ENCODE measurements around the gene AGAP5. TPM values are rescaled to one million over a fixed set of nuclear protein-coding genes. Genes with fewer than 3 reads are reported as not detected.

Gene AGAP5
- total RNA-seq, 1 experiment from 2014 or later: 4.4 TPM

- Histone ChIP-seq H3K36me3 (replicated peaks; ENCODE audit: control insufficient read depth, insufficient read depth, low read length) (no peaks in the 10 kb centered on the region), H3K27me3 (ENCODE audit: control insufficient read depth, insufficient read depth, low read length) (no peaks in the 10 kb centered on the region; the same call in 1 of the 2 replicates), H3K4me3 (ENCODE audit: insufficient read depth, low read depth, low read length) (no peak overlapping the region)
- peak; percentile 12 for DNase-seq
Measured at GRCh38 chr10:73650537-73651331, 47.2 kb downstream of the AGAP5 start.

GRCh38 chr10:73649876-73650536 lies 47.9 kb downstream of the AGAP5 start:
- DNase-seq: peak; percentile 15

GRCh38 chr10:73648975-73649829 lies 48.7 kb downstream of the AGAP5 start:
- DNase-seq: peak; percentile 49
- H3K36me3 ChIP-seq (replicated peaks; ENCODE audit: control insufficient read depth, insufficient read depth, low read length): no peaks in the 10 kb centered on the region
- no peaks in the 10 kb centered on the region; the same call in 1 of the 2 replicates for H3K27me3 ChIP-seq (ENCODE audit: control insufficient read depth, insufficient read depth, low read length)
- no peak overlapping the region for H3K4me3 ChIP-seq (ENCODE audit: insufficient read depth, low read depth, low read length)

More at GRCh38 chr10:73649876-73650536, 47.9 kb downstream of the AGAP5 start:
- Histone ChIP-seq H3K4me3 (ENCODE audit: insufficient read depth, low read depth, low read length) (no peak overlapping the region), H3K36me3 (replicated peaks; ENCODE audit: control insufficient read depth, insufficient read depth, low read length) (no peaks in the 10 kb centered on the region), H3K27me3 (ENCODE audit: control insufficient read depth, insufficient read depth, low read length) (no peaks in the 10 kb centered on the region; the same call in 1 of the 2 replicates)

- H3K4me3 ChIP-seq (ENCODE audit: insufficient read depth, low read depth, low read length): peak overlapping the region; percentile 57
- DNase-seq: peak; percentile 79
- H3K36me3 ChIP-seq (replicated peaks; ENCODE audit: control insufficient read depth, insufficient read depth, low read length): no peaks in the 10 kb centered on the region
- H3K27me3 ChIP-seq (ENCODE audit: control insufficient read depth, insufficient read depth, low read length): no peaks in the 10 kb centered on the region; the same call in 1 of the 2 replicates
Measured at GRCh38 chr10:73647875-73648651, 49.8 kb downstream of the AGAP5 start.

GRCh38 chr10:73647211-73647874 lies 50.6 kb downstream of the AGAP5 start:
- Histone ChIP-seq H3K36me3 (replicated peaks; ENCODE audit: control insufficient read depth, insufficient read depth, low read length) (no peaks in the 10 kb centered on the region), H3K27me3 (ENCODE audit: control insufficient read depth, insufficient read depth, low read length) (no peaks in the 10 kb centered on the region; the same call in 1 of the 2 replicates), H3K4me3 (ENCODE audit: insufficient read depth, low read depth, low read length) (peak overlapping the region; percentile 57)
- peak; percentile 99 for DNase-seq

- Histone ChIP-seq H3K36me3 (replicated peaks; ENCODE audit: control insufficient read depth, insufficient read depth, low read length) (no peaks in the 10 kb centered on the region), H3K4me3 (ENCODE audit: insufficient read depth, low read depth, low read length) (peak overlapping the region; percentile 57; the same call in 1 of the 2 replicates), H3K27me3 (ENCODE audit: control insufficient read depth, insufficient read depth, low read length) (no peaks in the 10 kb centered on the region; the same call in 1 of the 2 replicates)
- DNase-seq: peak; percentile 71
Measured at GRCh38 chr10:73646598-73647041, 51.3 kb downstream of the AGAP5 start.

- Histone ChIP-seq H3K27me3 (ENCODE audit: control insufficient read depth, insufficient read depth, low read length) (no peaks in the 10 kb centered on the region; the same call in 1 of the 2 replicates), H3K36me3 (replicated peaks; ENCODE audit: control insufficient read depth, insufficient read depth, low read length) (no peaks in the 10 kb centered on the region), H3K4me3 (ENCODE audit: insufficient read depth, low read depth, low read length) (no peak overlapping the region)
- no peak for DNase-seq
Measured at GRCh38 chr10:73645251-73645650, 52.7 kb downstream of the AGAP5 start.

- Histone ChIP-seq H3K27me3 (ENCODE audit: control insufficient read depth, insufficient read depth, low read length) (no peaks in the 10 kb centered on the region; the same call in 1 of the 2 replicates), H3K36me3 (replicated peaks; ENCODE audit: control insufficient read depth, insufficient read depth, low read length) (no peaks in the 10 kb centered on the region), H3K4me3 (ENCODE audit: insufficient read depth, low read depth, low read length) (no peak overlapping the region)
- peak; percentile 8 for DNase-seq
Measured at GRCh38 chr10:73644767-73645166, 53.1 kb downstream of the AGAP5 start.

- DNase-seq: peak; percentile 87
- Histone ChIP-seq H3K4me3 (ENCODE audit: insufficient read depth, low read depth, low read length) (no peak overlapping the region), H3K27me3 (ENCODE audit: control insufficient read depth, insufficient read depth, low read length) (no peaks in the 10 kb centered on the region; the same call in 1 of the 2 replicates), H3K36me3 (replicated peaks; ENCODE audit: control insufficient read depth, insufficient read depth, low read length) (no peaks in the 10 kb centered on the region)
Measured at GRCh38 chr10:73644015-73644743, 53.7 kb downstream of the AGAP5 start.

GRCh38 chr10:73643362-73643761 lies 54.5 kb downstream of the AGAP5 start:
- Histone ChIP-seq H3K36me3 (replicated peaks; ENCODE audit: control insufficient read depth, insufficient read depth, low read length) (no peaks in the 10 kb centered on the region), H3K4me3 (ENCODE audit: insufficient read depth, low read depth, low read length) (no peak overlapping the region), H3K27me3 (ENCODE audit: control insufficient read depth, insufficient read depth, low read length) (no peaks in the 10 kb centered on the region; the same call in 1 of the 2 replicates)
- peak; percentile 15 for DNase-seq

- Histone ChIP-seq H3K27me3 (ENCODE audit: control insufficient read depth, insufficient read depth, low read length) (no peaks in the 10 kb centered on the region), H3K4me3 (ENCODE audit: insufficient read depth, low read depth, low read length) (no peak within 1 kb of the TSS), H3K36me3 (replicated peaks; ENCODE audit: control insufficient read depth, insufficient read depth, low read length) (no peaks in the 10 kb centered on the region)
- DNase-seq: peak; percentile 34
Measured at GRCh38 chr10:73641328-73642060, 56.4 kb downstream of the AGAP5 start, which contains the start of gene MYOZ1. MYOZ1 (minus strand) TSS chr10:73641474; CDS start chr10:73640017, 1,457 bp downstream.

- Histone ChIP-seq H3K4me3 (ENCODE audit: insufficient read depth, low read depth, low read length) (no peak overlapping the region), H3K36me3 (replicated peaks; ENCODE audit: control insufficient read depth, insufficient read depth, low read length) (no peaks in the 10 kb centered on the region), H3K27me3 (ENCODE audit: control insufficient read depth, insufficient read depth, low read length) (no peaks in the 10 kb centered on the region)
- DNase-seq: no peak
Measured at GRCh38 chr10:73639286-73639685, 58.6 kb downstream of the AGAP5 start.

All from H7 (cell line).